ENCODE measurements around the gene GABRB1. TPM values are rescaled to one million over a fixed set of nuclear protein-coding genes. Genes with fewer than 3 reads are reported as not detected.

GABRB1 gene
- total RNA-seq, 1 experiment from 2014 or later, result not detected

- TF ChIP-seq EZH2phosphoT487 (IDR thresholded peaks at IDR 0.05; ENCODE audit: borderline replicate concordance, low read length), result no peak
- no peak for TF ChIP-seq EZH2 (IDR thresholded peaks at IDR 0.05; ENCODE audit: low read length, unreplicated experiment)
- no peak for TF ChIP-seq CTCF (conservative IDR thresholded peaks at IDR 0.05; ENCODE audit: low read depth, low read length)
- intact Hi-C loops (cut with micrococcal nuclease), result no loop called here
- ATAC-seq (no peak), DNase-seq (no peak)
- Histone ChIP-seq H3K27ac (ENCODE audit: low read length) (no peak overlapping the region), H3K4me3 (ENCODE audit: low read length) (no peak overlapping the region), H3K9ac (ENCODE audit: low read length) (no peak overlapping the region), H3K4me2 (ENCODE audit: low read length) (no peak overlapping the region), H3K36me3 (ENCODE audit: low read depth, low read length) (no peaks in the 10 kb centered on the region), H2AFZ (ENCODE audit: low read length) (no peak overlapping the region), H3F3A (ENCODE audit: low read length, unreplicated experiment) (no peaks in the 10 kb centered on the region), H4K20me1 (ENCODE audit: low read length) (no peaks in the 10 kb centered on the region), H3K4me1 (ENCODE audit: insufficient read depth, low read length) (no peaks in the 10 kb centered on the region), H3K79me2 (ENCODE audit: low read length) (no peaks in the 10 kb centered on the region), H3K9me3 (ENCODE audit: low read length) (no peaks in the 10 kb centered on the region), H3K27me3 (ENCODE audit: low read length) (peaks cover 12% of the 10 kb centered on the region; the same call in 1 of the 2 replicates), H3K9me2 (replicated peaks; ENCODE audit: low read length) (no peaks in the 10 kb centered on the region)
- CTCF ChIA-PET, result no interaction called here
- BruUV-seq (replicated peaks), result no TSS peak
- POLR2A ChIA-PET (ENCODE audit: unreplicated experiment), result no interaction called here
Observed at GRCh38 chr4:47045261-47045660, 13.9 kb downstream of the GABRB1 start.

GRCh38 chr4:47049347-47049746 lies 18.0 kb downstream of the GABRB1 start:
- peaks cover 25% of the 10 kb centered on the region for H3K27me3 ChIP-seq (ENCODE audit: low read length)
- ATAC-seq (no peak), DNase-seq (no peak)
- ChIA-PET POLR2A (ENCODE audit: unreplicated experiment) (no interaction called here), CTCF (no interaction called here)
- no peak overlapping the region for H3K4me2 ChIP-seq (ENCODE audit: low read length)
- intact Hi-C loops (cut with micrococcal nuclease), result no loop called here
- H3K9ac ChIP-seq (ENCODE audit: low read length), result no peak overlapping the region
- no peaks in the 10 kb centered on the region for H4K20me1 ChIP-seq (ENCODE audit: low read length)
- no peaks in the 10 kb centered on the region for H3K9me3 ChIP-seq (ENCODE audit: low read length)
- TF ChIP-seq CTCF (conservative IDR thresholded peaks at IDR 0.05; ENCODE audit: low read depth, low read length), result no peak
- TF ChIP-seq EZH2 (IDR thresholded peaks at IDR 0.05; ENCODE audit: low read length, unreplicated experiment), result no peak
- no peak for TF ChIP-seq EZH2phosphoT487 (IDR thresholded peaks at IDR 0.05; ENCODE audit: borderline replicate concordance, low read length)
- H3K79me2 ChIP-seq (ENCODE audit: low read length), result no peaks in the 10 kb centered on the region
- H3K27ac ChIP-seq (ENCODE audit: low read length), result no peak overlapping the region
- H3K4me1 ChIP-seq (ENCODE audit: insufficient read depth, low read length), result no peaks in the 10 kb centered on the region
- no peaks in the 10 kb centered on the region for H3K9me2 ChIP-seq (replicated peaks; ENCODE audit: low read length)
- H3K4me3 ChIP-seq (ENCODE audit: low read length), result no peak overlapping the region
- BruUV-seq (replicated peaks), result no TSS peak
- no peak overlapping the region for H2AFZ ChIP-seq (ENCODE audit: low read length)
- no peaks in the 10 kb centered on the region for H3K36me3 ChIP-seq (ENCODE audit: low read depth, low read length)
- H3F3A ChIP-seq (ENCODE audit: low read length, unreplicated experiment), result no peaks in the 10 kb centered on the region

GRCh38 chr4:47050761-47051725 lies 19.7 kb downstream of the GABRB1 start:
- Histone ChIP-seq H3K4me1 (ENCODE audit: insufficient read depth, low read length) (no peaks in the 10 kb centered on the region), H3K36me3 (ENCODE audit: low read depth, low read length) (no peaks in the 10 kb centered on the region), H3F3A (ENCODE audit: low read length, unreplicated experiment) (no peaks in the 10 kb centered on the region), H4K20me1 (ENCODE audit: low read length) (no peaks in the 10 kb centered on the region), H3K79me2 (ENCODE audit: low read length) (no peaks in the 10 kb centered on the region), H3K27ac (ENCODE audit: low read length) (no peak overlapping the region), H3K4me3 (ENCODE audit: low read length) (no peak overlapping the region), H3K9me2 (replicated peaks; ENCODE audit: low read length) (no peaks in the 10 kb centered on the region), H3K4me2 (ENCODE audit: low read length) (no peak overlapping the region), H2AFZ (ENCODE audit: low read length) (no peak overlapping the region), H3K9me3 (ENCODE audit: low read length) (no peaks in the 10 kb centered on the region), H3K9ac (ENCODE audit: low read length) (no peak overlapping the region), H3K27me3 (ENCODE audit: low read length) (peaks cover 25% of the 10 kb centered on the region)
- no peak for ATAC-seq
- POLR2A ChIA-PET (ENCODE audit: unreplicated experiment), result no interaction called here
- no peak for DNase-seq
- CTCF ChIA-PET, result no interaction called here
- no TSS peak for BruUV-seq (replicated peaks)
- TF ChIP-seq EZH2 (IDR thresholded peaks at IDR 0.05; ENCODE audit: low read length, unreplicated experiment), result no peak
- no peak for TF ChIP-seq EZH2phosphoT487 (IDR thresholded peaks at IDR 0.05; ENCODE audit: borderline replicate concordance, low read length)
- no peak for TF ChIP-seq CTCF (conservative IDR thresholded peaks at IDR 0.05; ENCODE audit: low read depth, low read length)
- intact Hi-C loops (cut with micrococcal nuclease), result no loop called here
